Sigmoid colon (tissue), 7 donors: Measurements from ENCODE around the gene TMEM220. TPM values are rescaled to one million over a fixed set of nuclear protein-coding genes. Genes with fewer than 3 reads are reported as not detected.

Experiments
- DNase-seq: peaks from one replicate; pipeline ENCODE4 v3.0.0-alpha.2; 2019
- H3K27ac ChIP-seq, 4 donors: fragments of 200-600 bp; sonication (generic); one replicate each; pipeline ENCODE4 v1.5.1; 2016 to 2019; ENCODE audit warnings: mild to moderate bottlenecking in 1 of 4
- H3K27me3 ChIP-seq, 3 donors: fragments of 200-600 bp; sonication (generic); one replicate each; pipeline ENCODE4 v1.5.1; 2019; ENCODE audit warnings: mild to moderate bottlenecking in 1 of 3
- H3K36me3 ChIP-seq, 4 donors: fragments of 200-600 bp; sonication (generic); one replicate each; pipeline ENCODE4 v1.5.1; 2016 to 2019
- H3K4me1 ChIP-seq, 4 donors: fragments of 200-600 bp; sonication (generic); one replicate each; pipeline ENCODE4 v1.5.1; 2017 to 2019
- H3K4me3 ChIP-seq, 4 donors: fragments of 200-600 bp; sonication (generic); one replicate each; pipeline ENCODE4 v1.5.1; 2017 to 2019; ENCODE audit warnings: mild to moderate bottlenecking in 2 of 4, moderate library complexity in 1 of 4
- H3K9me3 ChIP-seq, 4 donors: fragments of 200-600 bp in 3 of 4; sonication (generic) in 3 of 4; one replicate each; pipeline versions ENCODE4 v1.5.1 to v1.6.1; 2013 to 2019
- CTCF ChIP-seq, 4 experiments: fragments of 450-650 bp in 3 of 4; fragments of 200-600 bp in 1 of 4; IDR thresholded peaks; one replicate each; pipeline ENCODE4 v1.5.1; 2016 to 2019; ENCODE audit warnings: antibody characterized with exemption in 4 of 4, mild to moderate bottlenecking in 3 of 4, moderate library complexity in 2 of 4
- EP300 ChIP-seq, 4 donors: sonication (generic); formaldehyde crosslinking; IDR thresholded peaks; one replicate each; pipeline ENCODE4 v1.6.1; 2017; ENCODE audit warnings: antibody characterized with exemption in 4 of 4
- POLR2A ChIP-seq, 2 donors: fragments of 450-650 bp; IDR thresholded peaks; one replicate each; pipeline ENCODE4 v1.6.1; 2016; ENCODE audit warnings: antibody characterized with exemption in 2 of 2, mild to moderate bottlenecking in 2 of 2, moderate library complexity in 2 of 2
- POLR2AphosphoS5 ChIP-seq, 4 donors: sonication (generic); formaldehyde crosslinking; IDR thresholded peaks; one replicate each; pipeline ENCODE4 v1.6.1; 2017; ENCODE audit warnings: antibody characterized with exemption in 4 of 4
- WGBS, 2 donors: extraction: QIAGEN DNeasy Blood & Tissue Kit; methylation state at CpG; one replicate each; pipeline ENCODE4 v1.1.7; 2013; 5-methylcytosine and 5-hydroxymethylcytosine counted together
- intact Hi-C: fragments of 100-400 bp; cut with DNase I; formaldehyde crosslinking; loops from one replicate; pipeline ENCODE4 v1.15.1; 2023
- polyA plus RNA-seq, 3 donors: library from polyadenylated mRNA; stranded (reverse); fragments of 200-250 nt; gene quantifications; one replicate each; pipeline ENCODE4 v1.2.3, GENCODE V29; 2013
- total RNA-seq, 4 donors: library from RNA; depleted of rRNA; stranded (reverse); fragments of >200 nt; gene quantifications; one replicate each; pipeline ENCODE4 v1.1.0, GENCODE V29; 2016
- donor health status: healthy with polysubstance abuse.
- donor health status: Bipolar disorder and iron deficiency.
- donor health status: healthy.

The TMEM220 gene
- total and polyA plus RNA-seq, 7 donors = 8.3 to 22.7 (median 13.2) TPM

- H3K27ac ChIP-seq = no peak overlapping the region
- no peak overlapping the region for H3K4me3 ChIP-seq
- no peaks in the 10 kb centered on the region for H3K27me3 ChIP-seq
- intact Hi-C loops = no loop called here
- H3K36me3 ChIP-seq = peaks cover 11 to 73% (median 35%) of the 10 kb centered on the region in 4 donors
- DNase-seq = no peak
- H3K4me1 ChIP-seq = peaks cover 0 to 5% (median 2%) of the 10 kb centered on the region in 4 donors
- WGBS, 2 donors = 88 to 91% methylated on average over 2 of the region's 2 CpGs
- no peaks in the 10 kb centered on the region for H3K9me3 ChIP-seq
- TF ChIP-seq POLR2A (IDR thresholded peaks at IDR 0.05) = no peak
- no peak for TF ChIP-seq POLR2AphosphoS5 (IDR thresholded peaks at IDR 0.05)
- TF ChIP-seq CTCF (IDR thresholded peaks at IDR 0.05) = no peak
- no peak for TF ChIP-seq EP300 (IDR thresholded peaks at IDR 0.05)
Observed at GRCh38 chr17:10687499-10687898, 42.3 kb downstream of the TMEM220 start.

GRCh38 chr17:10683853-10684252 lies 46.0 kb downstream of the TMEM220 start:
- Histone ChIP-seq H3K36me3 (peaks cover 7 to 63% (median 21%) of the 10 kb centered on the region in 4 donors), H3K4me1 (peaks cover 0 to 28% (median 18%) of the 10 kb centered on the region in 4 donors), H3K9me3 (no peaks in the 10 kb centered on the region), H3K27me3 (no peaks in the 10 kb centered on the region), H3K4me3 (no peak overlapping the region), H3K27ac (no peak overlapping the region)
- TF ChIP-seq POLR2AphosphoS5 (IDR thresholded peaks at IDR 0.05) (no peak), CTCF (IDR thresholded peaks at IDR 0.05) (peak in 1 of 4 experiments; percentile 18), EP300 (IDR thresholded peaks at IDR 0.05) (no peak)
- DNase-seq = no peak
- 60 to 85% methylated on average over 2 of the region's 2 CpGs for WGBS, 2 donors
- intact Hi-C loops = no loop called here

GRCh38 chr17:10681866-10682446 lies 47.9 kb downstream of the TMEM220 start:
- H3K4me3 ChIP-seq = no peak overlapping the region
- H3K27ac ChIP-seq = peak overlapping the region; percentile 10 to 68 (median 55)
- no peaks in the 10 kb centered on the region for H3K27me3 ChIP-seq
- WGBS, 2 donors = 85 to 93% methylated on average over 7 of the region's 7 CpGs
- peaks cover 7 to 73% (median 27%) of the 10 kb centered on the region in 4 donors for H3K36me3 ChIP-seq
- TF ChIP-seq POLR2AphosphoS5 (IDR thresholded peaks at IDR 0.05) (no peak), EP300 (IDR thresholded peaks at IDR 0.05) (no peak), POLR2A (IDR thresholded peaks at IDR 0.05) (no peak), CTCF (IDR thresholded peaks at IDR 0.05) (no peak)
- intact Hi-C loops = no loop called here
- DNase-seq = no peak
- H3K4me1 ChIP-seq = peaks cover 0 to 28% (median 18%) of the 10 kb centered on the region in 4 donors
- H3K9me3 ChIP-seq = no peaks in the 10 kb centered on the region

- no peak for DNase-seq
- no peak for TF ChIP-seq CTCF (IDR thresholded peaks at IDR 0.05)
- no peak for TF ChIP-seq POLR2AphosphoS5 (IDR thresholded peaks at IDR 0.05)
- TF ChIP-seq EP300 (IDR thresholded peaks at IDR 0.05) = no peak
- no peak for TF ChIP-seq POLR2A (IDR thresholded peaks at IDR 0.05)
- intact Hi-C loops = no loop called here
- Histone ChIP-seq H3K4me3 (no peak overlapping the region), H3K4me1 (peaks cover 0 to 28% (median 7%) of the 10 kb centered on the region in 4 donors), H3K27me3 (no peaks in the 10 kb centered on the region), H3K27ac (peak overlapping the region in 1 of 4 donors; percentile 45), H3K9me3 (no peaks in the 10 kb centered on the region), H3K36me3 (peaks cover 0 to 41% (median 12%) of the 10 kb centered on the region in 4 donors)
- WGBS, 2 donors = 94 to 96% methylated on average over 4 of the region's 4 CpGs
Observed at GRCh38 chr17:10674704-10675103, 55.1 kb downstream of the TMEM220 start.

DNA sequence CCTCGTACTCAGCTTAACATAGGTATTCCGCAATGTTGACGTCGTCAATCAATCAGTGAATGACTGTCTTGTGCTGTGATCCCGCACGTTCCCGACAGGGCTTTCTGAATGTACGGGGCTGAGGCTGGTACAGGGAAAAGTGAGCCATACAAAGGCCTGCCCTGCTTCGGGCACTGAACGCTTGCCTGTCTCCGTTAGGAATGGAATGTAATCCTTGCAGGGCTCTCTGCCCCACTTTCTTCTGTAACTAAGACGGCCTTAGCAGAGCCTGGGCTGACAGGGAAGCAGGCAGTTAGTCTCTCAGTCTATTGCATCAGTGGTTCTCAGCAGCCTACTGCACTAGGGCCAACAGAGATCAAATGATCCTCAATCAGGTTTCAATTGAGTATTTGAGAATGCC lies 56.5 kb downstream of the TMEM220 start:
- H3K4me3 ChIP-seq = no peak overlapping the region
- peaks cover 0 to 29% (median 8%) of the 10 kb centered on the region in 4 donors for H3K36me3 ChIP-seq
- no peaks in the 10 kb centered on the region for H3K27me3 ChIP-seq
- TF ChIP-seq CTCF (IDR thresholded peaks at IDR 0.05) (no peak), POLR2AphosphoS5 (IDR thresholded peaks at IDR 0.05) (no peak), EP300 (IDR thresholded peaks at IDR 0.05) (no peak), POLR2A (IDR thresholded peaks at IDR 0.05) (no peak)
- H3K4me1 ChIP-seq = peaks cover 0 to 35% (median 10%) of the 10 kb centered on the region in 4 donors
- DNase-seq = no peak
- peak overlapping the region; percentile 30 to 73 (median 42) for H3K27ac ChIP-seq
- WGBS, 2 donors = 95 to 97% methylated on average over 12 of the region's 12 CpGs
- intact Hi-C loops = no loop called here
- no peaks in the 10 kb centered on the region for H3K9me3 ChIP-seq
